Hepatocyte (in vitro differentiated cells): Measurements from ENCODE around the gene SHANK2.

Experiments
- CTCF ChIP-seq: fragments of 200-600 bp; sonication (generic); IDR thresholded peaks from 2 replicates; pipeline ENCODE4 v1.5.1; 2016; ENCODE audit warnings: antibody characterized with exemption, mild to moderate bottlenecking; ENCODE audit not compliant: poor library complexity
- EZH2 ChIP-seq: fragments of 200-600 bp; sonication (generic); IDR thresholded peaks from 2 replicates; pipeline ENCODE4 v1.6.1; 2016; ENCODE audit warnings: antibody characterized with exemption, mild to moderate bottlenecking, borderline replicate concordance

GRCh38 chr11:71214553-71215424 is 37.6 kb downstream of the SHANK2 start:
- no peak for TF ChIP-seq EZH2
- TF ChIP-seq CTCF, result no peak
